Keratinocyte (primary cell): ENCODE results near the gene ARID3B. TPM values are rescaled to one million over a fixed set of nuclear protein-coding genes. Genes with fewer than 3 reads are reported as not detected.

Experiments
- DNase-seq: peaks from one replicate; pipeline ENCODE4 v3.0.0-alpha.2; 2011; ENCODE audit warnings: low read depth, missing footprints, low spot score
- FAIRE-seq: peaks from 2 replicates; lab custom pipeline; 2011; peaks lifted over from hg19 to GRCh38; lab: Jason Lieb, UNC
- H2AFZ ChIP-seq: 2 replicates; pipeline ENCODE4 v1.6.0; 2012; ENCODE audit warnings: low read length, control low read depth, inconsistent platforms; ENCODE audit not compliant: control insufficient read depth
- H3K27ac ChIP-seq: 2 replicates; pipeline ENCODE4 v1.5.1; 2011; ENCODE audit warnings: low read length; ENCODE audit not compliant: control insufficient read depth, insufficient read depth
- H3K27me3 ChIP-seq: 3 replicates; pipeline ENCODE4 v1.6.0; 2011; ENCODE audit warnings: low read length; ENCODE audit not compliant: control insufficient read depth, insufficient read depth; ENCODE audit errors: extremely low read depth
- H3K36me3 ChIP-seq, 2 experiments: 2 replicates in 1 of 2; 3 replicates in 1 of 2; pipeline ENCODE4 v1.5.1; 2011; ENCODE audit warnings: low read length in 2 of 2, mild to moderate bottlenecking in 1 of 2; ENCODE audit not compliant: control insufficient read depth in 2 of 2, insufficient read depth in 2 of 2; ENCODE audit errors: extremely low read depth in 1 of 2
- H3K4me1 ChIP-seq: 3 replicates; pipeline ENCODE4 v1.5.1; 2011; ENCODE audit warnings: low read length; ENCODE audit not compliant: control insufficient read depth, insufficient read depth; ENCODE audit errors: extremely low read depth
- H3K4me2 ChIP-seq: 3 replicates; pipeline ENCODE4 v1.6.0; 2011; ENCODE audit warnings: low read depth, low read length; ENCODE audit not compliant: control insufficient read depth, insufficient read depth; ENCODE audit errors: extremely low read depth
- H3K4me3 ChIP-seq, 3 experiments: fragments of 200-600 bp in 1 of 3; sonication (generic) in 1 of 3; 2 replicates in 2 of 3; 3 replicates in 1 of 3; pipeline ENCODE4 v1.5.1; 2011 to 2016; ENCODE audit warnings: low read length in 3 of 3, mild to moderate bottlenecking in 3 of 3, control low read depth in 2 of 3, inconsistent platforms in 1 of 3, low read depth in 1 of 3, mixed read lengths in 1 of 3, mixed run types in 1 of 3, moderate library complexity in 1 of 3; ENCODE audit not compliant: control insufficient read depth in 2 of 3, insufficient read depth in 2 of 3; ENCODE audit errors: extremely low read depth in 1 of 3
- H3K79me2 ChIP-seq: 2 replicates; pipeline ENCODE4 v1.6.0; 2012; ENCODE audit warnings: low read length; ENCODE audit not compliant: control insufficient read depth, insufficient read depth
- H3K9ac ChIP-seq: 3 replicates; pipeline ENCODE4 v1.6.0; 2011; ENCODE audit warnings: low read length; ENCODE audit not compliant: control insufficient read depth, insufficient read depth; ENCODE audit errors: extremely low read depth
- H3K9me1 ChIP-seq: 3 replicates; pipeline ENCODE4 v1.6.0; 2011; ENCODE audit warnings: low read length; ENCODE audit not compliant: control insufficient read depth, insufficient read depth; ENCODE audit errors: extremely low read depth
- H3K9me3 ChIP-seq: 2 replicates; pipeline ENCODE4 v1.5.1; 2012; ENCODE audit warnings: low read depth, low read length; ENCODE audit not compliant: control insufficient read depth
- H4K20me1 ChIP-seq: 3 replicates; pipeline ENCODE4 v1.6.0; 2011; ENCODE audit warnings: low read length; ENCODE audit not compliant: control insufficient read depth, insufficient read depth; ENCODE audit errors: extremely low read depth
- EZH2 ChIP-seq: IDR thresholded peaks from one replicate; pipeline ENCODE4 v1.6.1; 2012; ENCODE audit warnings: inconsistent platforms, mild to moderate bottlenecking, low read length, moderate library complexity
- dilution Hi-C: fragments of 300-500 bp; cut with MboI; formaldehyde crosslinking; loops from one replicate; pipeline ENCODE4 v1.7.0; 2020; ENCODE audit warnings: low sequenced_read_pairs; ENCODE audit not compliant: extremely low pct_ligation_motif_present
- polyA plus RNA-seq, 5 experiments: library from polyadenylated mRNA; depleted of rRNA in 3 of 5; stranded (reverse) in 3 of 5; stranded (forward) in 1 of 5; unstranded in 1 of 5; fragments of >200 nt; gene quantifications; 1 replicate in 1 of 5; 2 replicates in 3 of 5; 3 replicates in 1 of 5; pipeline versions ENCODE4 v1.2.1 to v1.2.3, GENCODE V29; 2011 to 2012; ENCODE audit warnings: missing spikeins in 2 of 5, low read depth in 1 of 5, low replicate concordance in 1 of 5
- TF ChIP-seq, protein P1 (sequence below), 3 experiments: IDR thresholded peaks in 1 of 3; conservative IDR thresholded peaks in 1 of 3; optimal IDR thresholded peaks in 1 of 3; 2 replicates in 2 of 3; 3 replicates in 1 of 3; pipeline versions ENCODE3 to v1.5.1; 2011; ENCODE audit warnings: low read length in 3 of 3, mild to moderate bottlenecking in 3 of 3, moderate library complexity in 2 of 3, control low read depth in 1 of 3, inconsistent platforms in 1 of 3; ENCODE audit not compliant: insufficient read depth in 2 of 3; ENCODE audit errors: extremely low read depth in 1 of 3

Gene ARID3B
- polyA plus RNA-seq, 1 donor (not counting 4 experiments of a cell fraction or from before 2014, with no cell fraction given) = 3.6 TPM

DNA sequence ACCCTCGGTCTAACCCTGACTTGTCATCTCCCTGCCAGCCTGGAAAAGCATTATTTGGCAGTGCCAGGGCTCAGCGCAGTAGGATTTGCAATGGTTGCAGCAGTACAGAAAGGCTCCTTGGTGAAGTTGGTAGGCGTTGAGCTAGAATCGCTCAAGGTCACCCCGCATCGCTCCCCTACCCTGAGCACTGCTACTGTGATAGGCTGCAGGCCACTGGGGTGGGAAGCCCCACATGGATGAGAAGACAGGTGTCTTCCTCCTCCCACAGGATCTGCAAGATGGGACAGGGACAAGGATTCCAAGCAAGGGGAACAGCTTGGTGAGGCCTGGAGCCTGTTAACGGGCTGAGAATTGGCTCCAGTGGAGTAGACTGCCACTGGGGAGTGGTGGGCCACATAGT, 85.3 kb downstream of the ARID3B start:
- Histone ChIP-seq H3K4me1 (peaks cover 1% of the 10 kb centered on the region), H3K9ac (no peak overlapping the region), H3K9me3 (no peaks in the 10 kb centered on the region), H3K9me1 (no peaks in the 10 kb centered on the region), H2AFZ (no peak overlapping the region), H3K27me3 (no peaks in the 10 kb centered on the region), H3K79me2 (peaks cover 22% of the 10 kb centered on the region), H3K4me3 (no peak overlapping the region), H3K4me2 (no peak overlapping the region), H3K36me3 (peaks cover 74 to 93% of the 10 kb centered on the region in 2 experiments), H4K20me1 (peaks cover 23% of the 10 kb centered on the region), H3K27ac (no peak overlapping the region)
- FAIRE-seq (no peak), DNase-seq (no peak)
- dilution Hi-C loops = no loop called here
- TF ChIP-seq, protein P1, sequence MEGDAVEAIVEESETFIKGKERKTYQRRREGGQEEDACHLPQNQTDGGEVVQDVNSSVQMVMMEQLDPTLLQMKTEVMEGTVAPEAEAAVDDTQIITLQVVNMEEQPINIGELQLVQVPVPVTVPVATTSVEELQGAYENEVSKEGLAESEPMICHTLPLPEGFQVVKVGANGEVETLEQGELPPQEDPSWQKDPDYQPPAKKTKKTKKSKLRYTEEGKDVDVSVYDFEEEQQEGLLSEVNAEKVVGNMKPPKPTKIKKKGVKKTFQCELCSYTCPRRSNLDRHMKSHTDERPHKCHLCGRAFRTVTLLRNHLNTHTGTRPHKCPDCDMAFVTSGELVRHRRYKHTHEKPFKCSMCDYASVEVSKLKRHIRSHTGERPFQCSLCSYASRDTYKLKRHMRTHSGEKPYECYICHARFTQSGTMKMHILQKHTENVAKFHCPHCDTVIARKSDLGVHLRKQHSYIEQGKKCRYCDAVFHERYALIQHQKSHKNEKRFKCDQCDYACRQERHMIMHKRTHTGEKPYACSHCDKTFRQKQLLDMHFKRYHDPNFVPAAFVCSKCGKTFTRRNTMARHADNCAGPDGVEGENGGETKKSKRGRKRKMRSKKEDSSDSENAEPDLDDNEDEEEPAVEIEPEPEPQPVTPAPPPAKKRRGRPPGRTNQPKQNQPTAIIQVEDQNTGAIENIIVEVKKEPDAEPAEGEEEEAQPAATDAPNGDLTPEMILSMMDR (optimal IDR thresholded peaks at IDR 0.05 in 1 of 3, IDR thresholded peaks at IDR 0.05 in 1 of 3, conservative IDR thresholded peaks at IDR 0.05 in 1 of 3; ENCODE audit: extremely low read depth in 1 of 3, insufficient read depth in 2 of 3, low read length in 3 of 3) = no peak
- no peak for TF ChIP-seq EZH2

DNA sequence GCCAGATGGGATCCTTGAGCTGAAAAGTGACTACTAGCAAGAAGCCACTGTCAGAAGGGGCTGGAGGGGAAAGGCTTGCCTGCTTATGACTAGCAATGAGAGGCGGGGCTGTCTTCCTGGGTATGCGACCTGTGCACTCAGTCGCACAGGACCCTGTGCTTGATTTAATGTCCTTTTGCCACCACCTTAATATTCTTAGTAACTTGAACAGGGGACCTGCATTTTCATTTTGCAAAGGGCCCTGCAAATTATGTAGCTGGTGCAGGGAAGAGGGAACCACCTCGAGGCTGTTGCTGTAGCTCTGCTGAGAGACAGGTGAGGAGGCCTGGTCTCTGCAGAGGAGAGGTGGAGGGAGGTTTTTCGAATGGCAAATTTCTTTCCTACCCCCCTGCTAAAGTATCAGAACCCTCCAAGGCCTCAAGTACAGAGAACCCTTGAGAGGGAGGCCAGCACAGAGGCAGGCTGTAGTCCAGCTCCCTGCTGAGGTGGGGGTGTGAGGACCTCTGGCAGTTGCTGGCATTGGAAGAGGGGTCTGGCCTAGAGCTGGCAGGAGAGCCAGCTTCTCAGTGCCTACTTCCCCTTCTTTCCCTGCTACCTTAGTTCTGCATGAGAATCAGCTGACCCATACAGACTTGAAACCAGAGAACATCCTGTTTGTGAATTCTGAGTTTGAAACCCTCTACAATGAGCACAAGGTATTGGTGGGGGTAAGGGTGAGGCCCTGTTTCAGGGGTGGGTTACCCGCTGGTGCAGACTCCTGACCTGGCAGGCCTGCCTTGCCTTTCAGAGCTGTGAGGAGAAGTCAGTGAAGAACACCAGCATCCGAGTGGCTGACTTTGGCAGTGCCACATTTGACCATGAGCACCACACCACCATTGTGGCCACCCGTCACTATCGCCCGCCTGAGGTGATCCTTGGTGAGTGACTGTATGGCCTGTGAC, 86.0 kb downstream of the ARID3B start:
- no peak overlapping the region for H3K4me2 ChIP-seq
- FAIRE-seq (no peak), DNase-seq (no peak)
- dilution Hi-C loops = no loop called here
- peaks cover 71 to 87% of the 10 kb centered on the region in 2 experiments for H3K36me3 ChIP-seq
- H3K9me3 ChIP-seq = no peaks in the 10 kb centered on the region
- H3K4me1 ChIP-seq = no peaks in the 10 kb centered on the region
- no peak overlapping the region for H3K9ac ChIP-seq
- no peak overlapping the region for H3K4me3 ChIP-seq
- no peak overlapping the region for H3K27ac ChIP-seq
- no peaks in the 10 kb centered on the region for H3K9me1 ChIP-seq
- TF ChIP-seq, protein P1 (optimal IDR thresholded peaks at IDR 0.05 in 1 of 3, IDR thresholded peaks at IDR 0.05 in 1 of 3, conservative IDR thresholded peaks at IDR 0.05 in 1 of 3; ENCODE audit: extremely low read depth in 1 of 3, insufficient read depth in 2 of 3, low read length in 3 of 3) = no peak
- TF ChIP-seq EZH2 = no peak
- no peaks in the 10 kb centered on the region for H3K27me3 ChIP-seq
- no peak overlapping the region for H2AFZ ChIP-seq
- H3K79me2 ChIP-seq = peaks cover 15% of the 10 kb centered on the region
- peaks cover 16% of the 10 kb centered on the region for H4K20me1 ChIP-seq
